HG03135 (cell line): Measurements from ENCODE around the gene NFKBIB.
"Not testable (repeated sequence)": the region's sequence is repeated elsewhere in the genome, so short reads cannot be mapped to it uniquely, and the experiment has no call there.

Experiments used
- ATAC-seq: cut with Tn5 transposase; IDR thresholded peaks from one replicate; pipeline ENCODE4 v1.9.1; 2021; ENCODE audit warnings: mild to moderate bottlenecking, moderate library complexity; ENCODE audit not compliant: unreplicated experiment

The NFKBIB gene, protein sequence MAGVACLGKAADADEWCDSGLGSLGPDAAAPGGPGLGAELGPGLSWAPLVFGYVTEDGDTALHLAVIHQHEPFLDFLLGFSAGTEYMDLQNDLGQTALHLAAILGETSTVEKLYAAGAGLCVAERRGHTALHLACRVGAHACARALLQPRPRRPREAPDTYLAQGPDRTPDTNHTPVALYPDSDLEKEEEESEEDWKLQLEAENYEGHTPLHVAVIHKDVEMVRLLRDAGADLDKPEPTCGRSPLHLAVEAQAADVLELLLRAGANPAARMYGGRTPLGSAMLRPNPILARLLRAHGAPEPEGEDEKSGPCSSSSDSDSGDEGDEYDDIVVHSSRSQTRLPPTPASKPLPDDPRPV

GRCh38 chr19:38899447-38900201 lies at the start of gene NFKBIB, which contains the start of gene SIRT2:
Gene NFKBIB (plus strand): TSS chr19:38899969. CDS start chr19:38900033, 64 bp downstream.
Gene SIRT2 (minus strand): TSS chr19:38899618. CDS start chr19:38899521, 97 bp downstream.
- ATAC-seq: peak; percentile 91

DNA sequence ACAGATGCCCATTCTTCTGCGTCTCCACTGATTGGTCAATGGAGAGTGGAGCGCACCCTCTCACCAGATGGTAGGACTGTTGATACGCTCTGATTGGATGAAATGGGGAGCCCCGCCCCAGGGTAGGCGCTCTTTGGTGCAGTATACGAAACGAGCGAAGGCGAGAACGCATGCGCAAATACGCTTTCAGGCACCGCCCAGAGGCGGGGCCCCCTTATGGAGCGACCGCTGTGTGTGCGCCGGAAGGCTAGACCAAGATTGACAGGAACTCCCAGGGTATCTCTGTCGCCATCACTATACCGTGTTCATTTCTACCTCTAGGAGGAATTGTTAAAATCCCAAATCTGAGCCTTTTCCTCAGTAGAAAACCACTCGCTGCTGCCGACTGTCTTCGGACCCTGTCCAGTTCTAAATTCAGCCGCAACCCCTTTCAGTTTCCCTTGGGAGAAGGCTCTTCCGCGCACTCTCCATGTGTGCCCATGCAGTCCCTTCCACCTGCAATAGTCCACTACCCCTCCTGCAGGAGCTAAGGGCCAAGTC lies 49.3 kb upstream of the NFKBIB start:
- peak; percentile 58 for ATAC-seq

DNA sequence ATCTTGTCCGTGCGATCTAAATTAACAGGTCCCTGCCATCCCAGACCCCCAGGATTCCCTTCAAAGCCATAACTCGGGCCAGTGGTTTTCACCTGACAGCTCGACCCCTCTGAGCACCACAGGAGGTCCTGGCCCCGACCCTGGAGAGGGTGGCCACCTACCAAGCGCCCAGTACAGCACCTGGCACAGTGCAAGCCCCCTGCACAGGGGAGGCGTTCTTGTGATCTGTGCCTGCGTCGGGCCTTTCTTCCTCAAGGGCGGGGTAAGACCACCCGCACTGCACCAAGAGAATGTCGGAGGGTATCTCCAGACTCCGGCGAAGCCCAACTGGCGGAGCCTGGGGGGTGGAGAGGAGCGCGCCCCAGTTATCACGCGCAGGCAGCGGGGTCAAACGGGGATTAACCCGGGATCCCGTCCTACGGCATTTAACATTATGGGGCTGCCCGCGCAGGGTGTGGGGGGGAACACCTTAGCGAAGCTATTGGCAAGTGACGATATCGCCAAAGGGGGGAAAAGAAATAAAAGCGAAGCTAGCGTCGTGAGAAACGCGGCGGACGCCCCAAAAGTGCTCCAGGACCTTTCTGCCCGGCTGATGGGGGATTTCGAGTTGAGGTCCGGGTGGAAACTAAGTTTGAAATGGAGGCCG lies 48.7 kb upstream of the NFKBIB start:
- no peak for ATAC-seq

GRCh38 chr19:38851622-38852230 lies 48.0 kb upstream of the NFKBIB start:
- peak; percentile 26 for ATAC-seq

- ATAC-seq: no peak
Measured at GRCh38 chr19:38852231-38853044, 47.3 kb upstream of the NFKBIB start.

- no peak for ATAC-seq
Measured at GRCh38 chr19:38853214-38853613, 46.6 kb upstream of the NFKBIB start.

- ATAC-seq: not testable (repeated sequence)
Measured at GRCh38 chr19:38854961-38855360, 44.8 kb upstream of the NFKBIB start.

DNA sequence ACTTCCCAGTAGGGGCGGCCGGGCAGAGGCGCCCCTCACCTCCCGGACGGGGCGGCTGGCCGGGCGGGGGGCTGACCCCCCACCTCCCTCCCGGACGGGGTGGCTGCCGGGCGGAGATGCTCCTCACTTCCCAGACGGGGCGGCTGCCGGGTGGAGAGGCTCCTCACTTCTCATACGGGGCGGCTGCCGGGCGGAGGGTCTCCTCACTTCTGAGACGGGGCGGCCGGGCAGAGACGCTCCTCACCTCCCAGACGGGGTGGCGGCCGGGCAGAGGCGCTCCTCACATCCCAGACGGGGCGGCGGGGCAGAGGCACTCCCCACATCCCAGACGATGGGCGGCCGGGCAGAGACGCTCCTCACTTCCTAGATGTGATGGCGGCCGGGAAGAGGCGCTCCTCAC lies 44.0 kb upstream of the NFKBIB start:
- not testable (repeated sequence) for ATAC-seq

GRCh38 chr19:38856813-38857212 lies 43.0 kb upstream of the NFKBIB start:
- no peak for ATAC-seq

DNA sequence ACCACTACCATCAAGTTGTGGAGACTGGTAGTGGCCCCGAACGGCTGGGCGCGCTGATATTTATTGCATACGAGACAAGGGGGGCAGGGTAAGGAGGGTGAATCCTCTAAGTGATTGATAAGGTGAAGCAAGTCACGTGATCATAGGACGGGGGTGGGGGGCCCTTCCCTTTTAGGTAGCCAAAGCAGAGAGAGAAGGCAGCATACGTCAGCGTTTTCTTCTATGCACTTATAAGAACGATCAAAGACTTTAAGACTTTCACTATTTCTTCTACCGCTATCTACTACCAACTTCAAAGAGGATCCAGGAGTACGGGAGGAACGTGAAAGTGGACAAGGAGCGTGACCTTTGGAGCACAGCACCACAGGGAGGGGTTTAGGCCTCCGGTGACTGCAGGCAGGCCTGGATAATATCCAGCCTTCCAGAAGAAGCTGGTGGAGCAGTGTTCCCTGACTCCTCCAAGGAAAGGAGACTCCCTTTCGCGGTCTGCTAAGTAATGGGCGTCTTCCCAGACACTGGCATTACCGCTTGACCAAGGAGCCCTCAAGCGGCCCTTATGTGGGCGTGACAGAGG lies 40.1 kb upstream of the NFKBIB start:
- ATAC-seq: not testable (repeated sequence)

DNA sequence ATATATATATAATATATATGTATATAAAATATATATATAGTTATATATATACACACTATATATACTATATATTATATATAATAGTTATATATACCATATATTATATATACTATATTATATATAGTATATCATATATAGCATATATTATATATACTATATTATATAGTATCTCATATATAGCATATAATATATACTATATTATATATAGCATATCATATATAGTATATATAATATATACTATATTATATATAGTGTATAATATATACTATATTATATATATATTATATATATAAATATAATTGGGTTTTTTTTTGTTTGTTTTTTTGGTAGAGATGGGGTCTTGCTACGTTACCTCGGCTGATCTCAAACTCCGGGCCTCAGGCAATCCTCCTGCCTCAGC lies 38.4 kb upstream of the NFKBIB start:
- ATAC-seq: no peak

GRCh38 chr19:38862321-38863059 lies 37.3 kb upstream of the NFKBIB start:
- no peak for ATAC-seq

DNA sequence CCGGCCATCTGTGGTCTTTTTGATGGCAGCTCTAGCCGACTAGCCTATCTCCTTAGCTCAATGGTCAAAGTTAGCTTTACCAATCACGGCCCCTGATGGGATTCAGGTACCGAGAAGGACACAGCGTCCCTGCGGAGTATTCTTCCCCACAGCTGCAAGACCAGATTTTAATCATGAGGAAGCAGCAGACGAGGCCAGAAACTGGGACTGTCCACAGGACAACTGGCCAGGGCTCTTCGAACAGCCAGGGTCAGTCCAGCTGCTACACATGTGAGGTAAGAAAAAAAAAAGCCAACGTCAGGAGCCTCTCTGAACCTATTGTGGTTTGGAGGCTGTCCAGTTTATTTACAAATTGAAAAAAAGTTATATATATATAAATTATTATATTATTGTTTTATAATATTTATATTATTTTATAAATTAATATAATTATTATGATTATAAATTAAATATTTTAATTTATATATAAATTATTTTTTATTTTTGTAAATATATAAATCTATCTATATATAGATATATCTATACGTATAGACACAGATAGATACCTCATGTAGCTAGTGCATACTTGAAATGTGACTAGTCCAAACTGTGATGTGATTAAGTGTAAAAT lies 32.5 kb upstream of the NFKBIB start:
- no peak for ATAC-seq

- no peak for ATAC-seq
Measured at GRCh38 chr19:38868551-38868950, 31.2 kb upstream of the NFKBIB start.

DNA sequence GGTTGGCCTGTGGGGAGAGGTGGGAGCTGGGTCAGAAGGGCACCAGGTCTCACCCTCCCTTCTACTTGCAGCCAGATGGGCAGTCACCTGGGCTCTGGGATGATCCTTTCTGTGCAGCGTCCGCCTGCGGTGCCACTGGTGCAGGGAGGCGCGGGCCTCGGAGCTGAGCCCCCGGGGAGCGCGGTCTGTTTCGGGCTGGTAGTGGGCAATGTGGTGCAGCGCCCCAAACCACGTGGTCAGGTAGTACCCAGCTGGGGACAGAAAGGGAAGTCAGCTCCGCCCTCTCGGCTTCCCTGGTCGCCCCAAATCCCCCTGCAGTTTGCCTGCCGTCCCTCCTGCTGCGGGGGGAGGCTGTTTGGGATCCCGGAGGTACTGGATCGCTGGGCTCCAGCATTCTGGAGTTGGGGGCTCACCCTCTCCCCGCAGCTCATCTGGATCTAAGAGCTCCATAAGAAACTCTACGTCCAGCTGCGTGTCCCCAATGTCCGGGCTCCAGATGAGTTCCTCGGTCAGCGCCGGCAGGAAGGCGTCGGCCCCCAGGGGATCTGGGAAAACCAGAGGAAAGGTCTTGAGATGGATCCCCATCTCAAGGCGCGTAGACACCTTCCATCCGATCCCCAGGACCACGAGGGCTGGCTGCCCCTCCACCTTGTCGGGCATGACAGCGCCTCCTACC lies 30.5 kb upstream of the NFKBIB start:
- ATAC-seq: no peak

DNA sequence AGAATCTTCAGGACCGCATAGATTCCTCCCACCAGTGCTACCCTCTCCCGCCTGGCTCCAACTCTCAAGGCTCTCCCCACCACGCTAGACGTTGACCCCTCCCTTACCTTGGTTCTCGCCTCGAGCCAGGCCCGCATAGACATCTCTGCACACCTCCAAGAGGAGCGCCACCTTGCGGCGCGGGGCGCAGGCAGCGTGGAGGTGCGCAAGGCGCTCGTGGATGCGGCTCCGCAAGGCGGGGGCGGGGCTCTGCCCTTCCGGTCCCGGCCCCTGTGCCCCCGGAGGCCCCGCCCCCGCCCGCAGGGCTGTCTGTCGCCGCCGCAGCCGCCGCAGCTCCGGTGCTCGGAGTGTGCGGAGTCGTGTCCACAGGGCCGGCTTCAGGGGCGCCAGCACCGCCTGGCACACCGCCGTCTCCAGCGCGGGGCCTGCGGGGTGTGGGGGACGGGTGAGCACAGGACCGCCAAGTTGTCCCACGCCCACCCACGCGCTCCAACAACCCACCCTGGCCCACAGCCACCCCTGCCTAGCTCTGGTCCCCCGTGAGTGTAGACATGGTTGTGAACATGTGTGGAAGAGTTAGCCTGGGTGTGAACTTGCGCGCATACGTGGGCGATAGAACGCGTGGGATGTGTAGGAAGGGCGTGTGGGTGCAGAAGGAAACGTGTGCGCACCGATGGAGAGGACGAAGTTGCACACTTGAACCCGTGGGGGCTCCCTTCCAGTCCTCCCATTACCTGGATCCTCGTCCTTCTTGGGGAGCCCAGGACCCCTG lies 29.7 kb upstream of the NFKBIB start:
- peak; percentile 73 for ATAC-seq

GRCh38 chr19:38870612-38871011 lies 29.2 kb upstream of the NFKBIB start:
- ATAC-seq: no peak
